Measurements from ENCODE around the gene RAB4A.

GRCh38 chr1:229323201-229323600 lies 52.3 kb downstream of the RAB4A start:
- TF ChIP-seq CTCF (conservative IDR thresholded peaks at IDR 0.05; ENCODE audit: low read depth, low read length) = no peak
- no peak for TF ChIP-seq MXI1 (IDR thresholded peaks at IDR 0.05; ENCODE audit: borderline replicate concordance, low read depth, low read length)
- no peak for TF ChIP-seq BHLHE40 (IDR thresholded peaks at IDR 0.05; ENCODE audit: low read depth, low read length)
- TF ChIP-seq, protein P1, sequence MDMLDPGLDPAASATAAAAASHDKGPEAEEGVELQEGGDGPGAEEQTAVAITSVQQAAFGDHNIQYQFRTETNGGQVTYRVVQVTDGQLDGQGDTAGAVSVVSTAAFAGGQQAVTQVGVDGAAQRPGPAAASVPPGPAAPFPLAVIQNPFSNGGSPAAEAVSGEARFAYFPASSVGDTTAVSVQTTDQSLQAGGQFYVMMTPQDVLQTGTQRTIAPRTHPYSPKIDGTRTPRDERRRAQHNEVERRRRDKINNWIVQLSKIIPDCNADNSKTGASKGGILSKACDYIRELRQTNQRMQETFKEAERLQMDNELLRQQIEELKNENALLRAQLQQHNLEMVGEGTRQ (IDR thresholded peaks at IDR 0.05; ENCODE audit: low read depth, low read length) = no peak
- no peak for TF ChIP-seq NFE2L2 (IDR thresholded peaks at IDR 0.05; ENCODE audit: low read depth, low read length)
- no peak for TF ChIP-seq POLR2A (IDR thresholded peaks at IDR 0.05; ENCODE audit: low read depth, low read length)
- TF ChIP-seq CEBPB (IDR thresholded peaks at IDR 0.05; ENCODE audit: low read depth, low read length) = no peak
- no peak for TF ChIP-seq RFX5 (IDR thresholded peaks at IDR 0.05; ENCODE audit: low read depth, low read length)
- no peak for TF ChIP-seq RAD21 (IDR thresholded peaks at IDR 0.05; ENCODE audit: low read length)
- no peak for TF ChIP-seq SMC3 (IDR thresholded peaks at IDR 0.05; ENCODE audit: low read depth, low read length)
- TF ChIP-seq MAZ (IDR thresholded peaks at IDR 0.05; ENCODE audit: borderline replicate concordance, low read depth, low read length) = no peak
- TF ChIP-seq, protein P2, sequence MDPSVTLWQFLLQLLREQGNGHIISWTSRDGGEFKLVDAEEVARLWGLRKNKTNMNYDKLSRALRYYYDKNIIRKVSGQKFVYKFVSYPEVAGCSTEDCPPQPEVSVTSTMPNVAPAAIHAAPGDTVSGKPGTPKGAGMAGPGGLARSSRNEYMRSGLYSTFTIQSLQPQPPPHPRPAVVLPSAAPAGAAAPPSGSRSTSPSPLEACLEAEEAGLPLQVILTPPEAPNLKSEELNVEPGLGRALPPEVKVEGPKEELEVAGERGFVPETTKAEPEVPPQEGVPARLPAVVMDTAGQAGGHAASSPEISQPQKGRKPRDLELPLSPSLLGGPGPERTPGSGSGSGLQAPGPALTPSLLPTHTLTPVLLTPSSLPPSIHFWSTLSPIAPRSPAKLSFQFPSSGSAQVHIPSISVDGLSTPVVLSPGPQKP (IDR thresholded peaks at IDR 0.05; ENCODE audit: borderline replicate concordance, low read depth, low read length) = no peak

Measured in IMR-90 (cell line).